ACC112 (cell line): ENCODE data around the gene PRKCB.

ENCODE experiments used
- H2AFZ ChIP-seq: fragments of 200-600 bp; sonication (generic); one replicate; pipeline ENCODE4 v1.6.0; 2017; ENCODE audit warnings: antibody characterized with exemption, low read length; ENCODE audit not compliant: unreplicated experiment
- H3K27ac ChIP-seq: fragments of 200-600 bp; sonication (generic); 2 replicates; pipeline ENCODE4 v1.5.1; 2014; ENCODE audit warnings: low read depth, mild to moderate bottlenecking, antibody characterized with exemption, low read length, moderate library complexity
- H3K27me3 ChIP-seq: fragments of 200-600 bp; sonication (generic); 2 replicates; pipeline ENCODE4 v1.6.1; 2014; ENCODE audit warnings: mild to moderate bottlenecking, antibody characterized with exemption, low read length, moderate library complexity, mixed read lengths; ENCODE audit not compliant: insufficient read depth
- H3K36me3 ChIP-seq: fragments of 200-600 bp; sonication (generic); 2 replicates; pipeline ENCODE4 v1.6.1; 2016; ENCODE audit warnings: mild to moderate bottlenecking, antibody characterized with exemption, low read length, moderate library complexity, mixed read lengths; ENCODE audit not compliant: insufficient read depth
- H3K4me1 ChIP-seq: fragments of 200-600 bp; sonication (generic); one replicate; pipeline ENCODE4 v1.6.1; 2016; ENCODE audit warnings: low read length, mixed read lengths; ENCODE audit not compliant: insufficient read depth, unreplicated experiment, control insufficient read depth
- H3K4me3 ChIP-seq: fragments of 200-600 bp; sonication (generic); 2 replicates; pipeline ENCODE4 v1.5.1; 2014; ENCODE audit warnings: mild to moderate bottlenecking, low read depth, low read length
- H3K79me2 ChIP-seq: fragments of 200-600 bp; sonication (generic); one replicate; pipeline ENCODE4 v1.6.0; 2016; ENCODE audit warnings: low read length; ENCODE audit not compliant: control insufficient read depth, unreplicated experiment, insufficient read depth

The PRKCB gene

GRCh38 chr16:24113115-24113745, 277.4 kb downstream of the PRKCB start:
- H3K4me3 ChIP-seq, result no peak overlapping the region
- no peak overlapping the region for H2AFZ ChIP-seq
- no peaks in the 10 kb centered on the region for H3K27me3 ChIP-seq
- no peaks in the 10 kb centered on the region for H3K36me3 ChIP-seq
- H3K79me2 ChIP-seq, result no peaks in the 10 kb centered on the region
- H3K27ac ChIP-seq, result no peak overlapping the region
- H3K4me1 ChIP-seq, result no peaks in the 10 kb centered on the region

- H3K36me3 ChIP-seq, result no peaks in the 10 kb centered on the region
- H3K4me1 ChIP-seq, result no peaks in the 10 kb centered on the region
- no peak overlapping the region for H2AFZ ChIP-seq
- no peaks in the 10 kb centered on the region for H3K27me3 ChIP-seq
- H3K79me2 ChIP-seq, result no peaks in the 10 kb centered on the region
- no peak overlapping the region for H3K27ac ChIP-seq
- H3K4me3 ChIP-seq, result no peak overlapping the region
Observed at GRCh38 chr16:24114876-24115275, 279.1 kb downstream of the PRKCB start.

DNA sequence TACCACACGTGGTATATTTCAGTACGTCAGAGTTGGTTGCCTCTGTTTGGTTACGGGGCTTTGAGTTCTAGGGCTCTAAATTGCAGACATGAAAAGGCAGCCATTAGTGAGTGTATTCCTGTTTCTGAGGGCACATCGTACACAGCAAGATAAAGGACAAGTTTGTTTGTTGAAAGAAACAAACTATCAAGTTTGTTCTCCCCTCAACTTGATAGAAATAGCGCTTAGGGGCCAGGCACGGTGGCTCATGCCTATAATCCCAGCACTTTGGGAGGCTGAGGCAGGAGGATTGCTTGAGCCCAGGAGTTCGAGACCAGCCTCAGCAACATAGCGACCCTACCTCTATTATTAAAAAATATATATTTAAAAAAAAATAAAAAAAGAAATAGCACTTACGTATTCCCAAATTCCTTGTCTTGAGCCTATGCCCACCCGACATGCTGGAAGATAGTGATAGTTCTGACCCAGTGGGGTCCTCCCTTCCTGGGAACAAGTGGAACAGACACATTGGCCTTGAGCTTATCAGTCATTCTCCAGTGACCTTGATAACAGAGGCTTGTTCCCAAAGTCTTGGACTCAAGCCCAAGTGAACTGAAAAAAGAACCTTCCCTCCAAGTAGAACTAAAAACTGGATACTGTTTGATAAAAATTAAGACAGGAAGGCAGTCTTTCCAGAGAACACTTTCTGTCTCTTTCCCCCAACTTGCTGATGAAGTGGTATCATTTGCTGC, 280.4 kb downstream of the PRKCB start:
- Histone ChIP-seq H3K27ac (no peak overlapping the region), H3K79me2 (no peaks in the 10 kb centered on the region), H3K4me3 (no peak overlapping the region), H3K36me3 (no peaks in the 10 kb centered on the region), H3K4me1 (no peaks in the 10 kb centered on the region), H3K27me3 (no peaks in the 10 kb centered on the region), H2AFZ (no peak overlapping the region)

- Histone ChIP-seq H3K27me3 (no peaks in the 10 kb centered on the region), H3K4me1 (no peaks in the 10 kb centered on the region), H3K4me3 (no peak overlapping the region)
Observed at GRCh38 chr16:24116989-24117388, 281.2 kb downstream of the PRKCB start.

GRCh38 chr16:24117680-24118079, 281.9 kb downstream of the PRKCB start:
- Histone ChIP-seq H3K4me1 (no peaks in the 10 kb centered on the region), H3K4me3 (no peak overlapping the region), H3K79me2 (no peaks in the 10 kb centered on the region), H3K27ac (no peak overlapping the region), H2AFZ (no peak overlapping the region), H3K36me3 (no peaks in the 10 kb centered on the region), H3K27me3 (no peaks in the 10 kb centered on the region)

More at GRCh38 chr16:24116989-24117388, 281.2 kb downstream of the PRKCB start:
- Histone ChIP-seq H2AFZ (no peak overlapping the region), H3K36me3 (no peaks in the 10 kb centered on the region), H3K79me2 (no peaks in the 10 kb centered on the region), H3K27ac (no peak overlapping the region)

DNA sequence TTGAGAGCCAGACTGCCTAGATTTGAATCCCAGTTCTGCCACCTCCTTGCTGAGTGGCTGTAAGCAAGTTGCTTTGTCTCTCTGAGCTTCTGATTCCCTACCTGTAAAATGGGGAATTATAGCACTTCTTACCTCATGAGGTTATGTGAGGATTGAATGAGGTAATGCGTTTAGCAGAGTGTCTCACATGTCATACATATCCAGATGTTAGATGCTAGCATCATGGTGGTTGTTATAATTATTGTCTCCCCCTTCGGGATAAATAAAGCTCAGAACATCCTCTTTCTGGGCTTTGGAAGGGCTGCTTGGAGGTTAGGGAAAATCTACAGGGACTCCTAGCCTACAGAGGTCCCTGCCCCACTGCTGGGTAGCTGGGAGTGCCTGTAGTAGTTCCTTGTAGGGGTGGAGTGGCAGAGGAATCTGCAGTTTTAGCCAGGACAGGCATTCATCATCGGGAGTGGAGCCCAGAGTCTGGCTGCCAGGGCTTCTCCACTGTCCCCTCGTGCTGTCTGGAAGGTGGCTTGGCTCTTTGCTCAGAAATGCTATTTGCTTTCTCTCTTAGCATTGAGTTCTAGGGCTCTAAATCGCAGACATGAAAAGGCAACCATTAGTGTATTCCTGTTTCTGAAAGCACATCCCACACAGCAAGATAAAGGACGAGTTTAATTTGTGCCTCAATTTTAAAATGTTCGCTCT, 282.5 kb downstream of the PRKCB start:
- Histone ChIP-seq H2AFZ (no peak overlapping the region), H3K27ac (no peak overlapping the region), H3K27me3 (no peaks in the 10 kb centered on the region), H3K4me1 (no peaks in the 10 kb centered on the region), H3K79me2 (no peaks in the 10 kb centered on the region), H3K36me3 (no peaks in the 10 kb centered on the region), H3K4me3 (no peak overlapping the region)

DNA sequence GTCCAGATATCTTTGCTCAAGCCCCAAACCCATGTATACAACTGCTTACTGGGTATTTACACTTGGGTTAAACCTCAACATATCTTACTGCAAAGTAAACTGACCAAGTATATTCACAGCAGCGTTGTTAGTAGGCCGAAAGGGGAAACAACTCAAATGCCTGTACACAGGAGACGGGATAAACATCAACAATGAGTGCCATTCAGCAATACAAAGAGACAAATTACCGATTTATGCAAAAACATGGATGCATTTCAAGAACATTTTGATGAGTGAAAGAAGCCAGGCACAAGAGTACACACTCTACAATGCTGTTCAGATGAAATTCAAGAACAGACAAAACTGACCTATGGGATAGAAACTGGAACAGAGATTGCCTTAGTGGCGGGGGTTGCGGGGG, 284.0 kb downstream of the PRKCB start:
- H2AFZ ChIP-seq, result no peak overlapping the region
- H3K4me3 ChIP-seq, result no peak overlapping the region
- no peak overlapping the region for H3K27ac ChIP-seq
- H3K36me3 ChIP-seq, result no peaks in the 10 kb centered on the region
- H3K79me2 ChIP-seq, result no peaks in the 10 kb centered on the region
- H3K27me3 ChIP-seq, result no peaks in the 10 kb centered on the region
- no peaks in the 10 kb centered on the region for H3K4me1 ChIP-seq

DNA sequence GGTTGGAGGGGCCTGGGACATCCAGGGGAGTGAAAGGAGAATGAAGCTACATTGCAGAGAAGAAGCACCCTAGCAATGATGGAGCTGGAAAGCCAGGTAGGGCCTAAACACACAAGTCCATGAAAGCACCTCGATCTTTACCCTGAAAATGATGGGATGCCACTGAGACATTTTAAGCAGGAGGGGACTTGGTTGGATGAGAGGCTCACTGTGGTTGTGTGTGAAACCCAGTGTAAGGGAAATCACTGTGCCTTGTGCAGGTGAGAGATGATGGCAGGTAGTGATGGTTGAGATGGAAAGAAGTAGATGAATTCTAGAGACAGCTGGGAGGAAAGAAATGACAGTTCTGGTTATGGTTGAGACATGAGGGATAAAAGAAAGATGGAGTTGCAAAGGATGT, 287.5 kb downstream of the PRKCB start:
- no peak overlapping the region for H3K27ac ChIP-seq
- no peaks in the 10 kb centered on the region for H3K27me3 ChIP-seq
- no peaks in the 10 kb centered on the region for H3K79me2 ChIP-seq
- no peaks in the 10 kb centered on the region for H3K4me1 ChIP-seq
- H2AFZ ChIP-seq, result no peak overlapping the region
- no peaks in the 10 kb centered on the region for H3K36me3 ChIP-seq
- H3K4me3 ChIP-seq, result no peak overlapping the region

DNA sequence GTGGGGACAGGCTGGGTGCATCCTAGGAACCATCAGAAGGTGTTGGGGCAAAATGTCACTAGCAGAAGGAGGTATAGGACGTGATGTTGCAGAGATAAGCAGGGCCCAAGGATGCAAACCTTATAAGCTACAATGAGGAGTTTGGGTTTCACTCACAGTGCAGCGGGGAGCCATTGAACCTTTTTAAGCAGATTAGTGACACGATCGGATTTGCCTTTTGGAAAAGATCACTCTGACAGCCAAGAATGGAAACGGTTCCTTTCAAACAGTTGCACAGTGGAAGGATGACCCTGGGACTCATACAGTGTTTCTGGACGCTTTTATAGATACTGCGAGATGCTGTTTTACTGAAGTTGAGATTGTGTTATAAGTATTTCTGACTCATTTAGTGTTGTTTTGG, 288.5 kb downstream of the PRKCB start:
- no peaks in the 10 kb centered on the region for H3K79me2 ChIP-seq
- H3K27ac ChIP-seq, result no peak overlapping the region
- H3K4me3 ChIP-seq, result no peak overlapping the region
- H3K27me3 ChIP-seq, result no peaks in the 10 kb centered on the region
- no peak overlapping the region for H2AFZ ChIP-seq
- no peaks in the 10 kb centered on the region for H3K36me3 ChIP-seq
- no peaks in the 10 kb centered on the region for H3K4me1 ChIP-seq

- H3K27ac ChIP-seq, result no peak overlapping the region
- no peak overlapping the region for H2AFZ ChIP-seq
- no peaks in the 10 kb centered on the region for H3K27me3 ChIP-seq
- no peaks in the 10 kb centered on the region for H3K36me3 ChIP-seq
- no peaks in the 10 kb centered on the region for H3K4me1 ChIP-seq
- no peaks in the 10 kb centered on the region for H3K79me2 ChIP-seq
- no peak overlapping the region for H3K4me3 ChIP-seq
Observed at GRCh38 chr16:24125214-24125613, 289.4 kb downstream of the PRKCB start.
